Measurements from ENCODE around the gene CD99.

- TF ChIP-seq POLR2AphosphoS5 (IDR thresholded peaks at IDR 0.05) (no peak), CTCF (IDR thresholded peaks at IDR 0.05) (no peak), POLR2A (IDR thresholded peaks at IDR 0.05) (no peak)
These were observed 83.7 kb downstream of the CD99 start for GRCh38 chrX:2774776-2775175.
